DMS153 treated with DMSO at 0.1 percent for 48 hours (cell line): ENCODE measurements around the gene SH2D3A.
"Not testable (repeated sequence)": the region's sequence is repeated elsewhere in the genome, so short reads cannot be mapped to it uniquely, and the experiment has no call there.

ENCODE experiments used
- DNase-seq: peaks from one replicate; lab custom pipeline; 2025; ENCODE audit not compliant: unreplicated experiment; lab: John Stamatoyannopoulos, UW

The SH2D3A gene

GRCh38 chr19:6762253-6762797 is 4.9 kb downstream of the SH2D3A start:
- not testable (repeated sequence) for DNase-seq

- no peak for DNase-seq
Measured at GRCh38 chr19:6761053-6761676, 6.1 kb downstream of the SH2D3A start.

DNA sequence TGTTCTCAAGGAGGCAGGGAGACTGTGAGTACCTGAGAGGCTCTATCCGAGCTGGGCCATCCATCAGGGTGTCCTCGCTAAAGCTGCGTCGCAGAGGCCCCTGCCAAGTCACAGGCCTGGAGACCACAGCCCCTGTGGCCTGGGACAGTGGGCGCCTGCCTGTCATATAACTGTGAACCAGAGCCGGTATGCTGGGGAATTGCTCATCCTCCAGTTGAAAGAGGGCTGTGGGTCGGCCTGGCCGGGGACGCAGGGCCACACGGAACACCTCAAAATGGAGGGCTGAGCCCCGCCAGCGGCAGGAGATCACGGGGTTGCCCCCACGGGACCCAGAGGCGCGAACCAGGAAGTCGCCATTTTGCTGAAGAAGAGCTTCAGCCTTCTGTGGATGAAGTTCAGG is 6.6 kb downstream of the SH2D3A start:
- DNase-seq = no peak

DNA sequence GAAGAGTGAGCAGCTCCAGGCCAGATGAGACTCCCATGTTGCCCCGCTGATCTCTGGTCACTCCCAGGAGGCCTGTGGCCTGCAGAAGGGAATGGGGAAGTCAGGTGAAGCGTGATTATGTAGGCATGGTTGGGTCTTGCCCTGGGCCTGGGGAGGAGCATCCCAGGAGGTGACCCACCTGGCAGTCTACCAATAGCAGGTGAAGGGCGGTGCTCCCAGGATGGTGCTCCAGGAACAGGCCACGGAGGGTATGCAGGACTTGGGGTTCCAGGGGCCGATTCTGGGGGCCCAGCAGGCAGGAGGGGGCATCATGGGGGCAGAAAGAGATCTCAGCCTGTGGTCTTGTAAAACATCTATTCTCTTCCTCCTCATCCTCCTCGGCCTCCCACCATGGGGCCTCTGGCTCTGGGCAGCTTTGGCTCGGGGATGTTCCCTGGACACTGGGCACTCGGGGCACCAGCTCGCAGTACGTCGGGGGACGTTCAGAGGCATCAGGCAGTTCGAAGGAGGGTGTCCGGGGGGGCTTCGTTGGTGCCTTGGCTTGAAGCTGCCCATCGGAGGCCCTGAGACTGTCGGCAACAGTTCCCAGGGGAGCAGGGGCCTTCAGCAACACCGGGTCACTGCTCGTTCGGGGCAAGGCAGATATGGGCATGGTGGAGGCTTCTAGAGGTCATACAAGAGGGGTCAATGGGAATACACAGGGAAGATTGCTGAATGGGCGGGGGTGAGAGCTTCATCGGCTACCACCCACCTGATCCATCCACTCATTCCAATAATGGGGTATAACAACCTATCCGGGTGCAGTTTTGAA is 12.4 kb downstream of the SH2D3A start:
- no peak for DNase-seq

DNA sequence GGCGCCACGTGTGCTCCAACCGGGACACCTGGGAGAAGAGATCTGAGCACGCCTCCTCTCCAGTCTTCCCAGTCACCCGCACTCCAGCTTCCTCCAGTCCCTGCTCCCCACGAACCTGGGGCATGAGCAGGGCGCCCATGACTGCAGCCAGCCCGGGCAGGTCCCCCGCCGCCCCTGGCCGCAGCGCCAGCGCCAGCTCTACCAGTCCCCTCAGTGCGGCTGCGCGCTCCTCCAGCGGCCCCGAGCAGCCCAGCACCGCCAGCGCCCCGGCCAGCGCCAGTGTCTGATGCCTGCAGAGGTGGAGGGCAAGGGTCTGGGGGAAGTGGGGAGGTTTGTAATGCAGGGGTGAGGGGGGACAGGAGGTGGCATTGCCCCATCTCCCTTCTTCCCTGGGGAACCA is 13.1 kb downstream of the SH2D3A start:
- no peak for DNase-seq

DNA sequence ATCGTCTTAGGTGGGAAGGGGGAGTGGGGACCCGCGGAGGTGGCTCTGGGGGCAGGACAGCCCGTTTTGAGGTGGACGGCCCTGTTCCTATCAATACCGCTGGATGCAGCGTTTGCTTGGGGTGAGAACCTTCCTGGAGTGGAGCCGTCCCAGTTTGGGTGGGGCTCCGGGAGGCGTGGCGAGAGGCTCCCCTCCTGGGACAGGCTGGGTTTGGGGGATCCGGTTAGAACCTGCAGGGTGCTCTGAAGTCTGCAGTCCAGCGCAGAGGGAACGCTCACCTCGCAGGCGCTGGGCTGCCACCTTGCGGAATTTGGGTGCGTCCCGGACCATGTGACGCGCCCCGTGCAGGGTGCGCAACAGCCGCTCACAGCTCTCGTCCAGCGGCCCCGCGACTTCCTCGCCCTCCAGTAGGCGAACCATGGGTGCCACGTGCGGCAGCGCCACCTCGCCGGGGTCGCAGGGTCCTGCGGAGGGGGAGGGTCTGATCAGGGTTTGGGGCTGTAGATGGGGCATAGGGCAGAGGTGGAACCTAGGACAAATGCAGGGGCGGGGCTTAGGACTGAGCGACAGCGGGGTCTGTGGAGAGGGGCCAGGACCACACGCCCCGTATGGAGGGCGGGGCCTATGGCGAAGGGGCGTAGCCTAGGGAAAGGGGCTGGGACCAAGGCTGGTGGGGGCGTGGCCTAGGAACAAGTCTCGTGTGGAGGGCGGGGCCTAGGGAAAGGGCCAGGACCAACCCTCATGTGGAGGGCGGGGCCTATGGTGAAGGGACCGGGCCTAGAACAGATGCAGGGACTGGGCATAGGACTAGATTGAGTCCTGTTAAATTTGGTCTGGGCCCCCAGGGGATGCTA is 13.8 kb downstream of the SH2D3A start:
- no peak for DNase-seq

DNA sequence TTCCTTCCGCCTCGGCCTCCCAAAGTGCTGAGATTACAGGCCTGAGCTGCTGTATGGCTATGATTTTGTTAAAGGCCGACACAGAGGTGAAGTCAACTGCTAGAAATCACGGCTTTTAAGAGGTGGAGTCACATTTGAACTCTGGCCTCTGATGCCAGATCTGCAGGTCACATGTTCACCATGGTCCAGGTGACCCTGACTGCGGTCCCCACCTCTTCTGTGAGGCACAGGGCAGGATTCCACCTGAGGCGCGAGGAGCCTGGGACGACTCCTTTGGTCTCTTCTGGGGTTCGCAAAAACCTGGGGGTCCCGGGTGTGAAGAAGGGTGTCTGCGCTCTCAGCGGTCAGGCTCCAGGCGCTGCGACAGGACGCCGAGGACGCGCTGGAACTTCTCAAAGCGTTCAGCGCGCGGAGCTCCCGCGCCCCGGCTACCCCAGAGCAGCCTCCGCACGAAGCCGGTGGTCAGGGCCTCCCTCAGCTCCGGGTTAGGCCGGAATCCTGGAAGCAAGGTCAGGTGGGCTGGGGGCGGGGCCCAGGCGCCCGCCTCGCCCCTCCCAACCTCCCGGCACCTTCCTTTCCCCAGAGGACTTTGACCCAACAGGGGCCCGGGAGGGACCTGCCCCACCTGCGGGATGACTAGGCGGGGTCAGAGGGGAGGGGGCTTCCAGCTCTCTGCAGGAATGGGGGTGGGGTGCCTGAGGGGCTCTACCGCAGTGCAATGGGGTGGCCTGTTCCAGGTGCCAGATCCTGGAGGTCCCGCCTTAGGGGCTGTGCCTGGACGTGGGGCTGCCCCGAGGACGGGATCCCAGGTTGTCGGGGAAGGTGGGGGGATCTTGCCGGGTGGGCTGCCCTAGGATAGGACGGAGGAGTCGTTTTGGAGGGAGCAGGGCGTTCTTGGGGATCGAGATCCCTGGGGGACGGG is 14.7 kb downstream of the SH2D3A start:
- no peak for DNase-seq

DNA sequence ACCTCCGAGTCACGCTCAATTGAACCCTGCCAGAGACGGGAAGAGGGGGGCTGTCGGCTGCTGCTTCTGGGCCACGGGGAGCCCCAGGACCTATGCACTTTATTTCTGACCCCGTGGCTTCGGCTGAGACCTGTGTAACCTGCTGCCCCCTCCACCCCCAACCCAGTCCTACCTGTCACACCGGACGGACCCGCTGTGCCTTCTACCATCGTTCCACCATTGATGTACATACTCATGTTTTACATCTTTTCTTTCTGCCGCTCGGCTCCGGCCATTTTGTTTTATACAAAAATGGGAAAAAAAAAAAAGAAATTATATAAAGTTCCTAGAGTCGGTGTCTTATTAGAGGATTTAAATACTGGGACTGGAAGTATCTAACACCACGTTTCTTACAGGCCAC is 16.0 kb downstream of the SH2D3A start:
- no peak for DNase-seq

DNA sequence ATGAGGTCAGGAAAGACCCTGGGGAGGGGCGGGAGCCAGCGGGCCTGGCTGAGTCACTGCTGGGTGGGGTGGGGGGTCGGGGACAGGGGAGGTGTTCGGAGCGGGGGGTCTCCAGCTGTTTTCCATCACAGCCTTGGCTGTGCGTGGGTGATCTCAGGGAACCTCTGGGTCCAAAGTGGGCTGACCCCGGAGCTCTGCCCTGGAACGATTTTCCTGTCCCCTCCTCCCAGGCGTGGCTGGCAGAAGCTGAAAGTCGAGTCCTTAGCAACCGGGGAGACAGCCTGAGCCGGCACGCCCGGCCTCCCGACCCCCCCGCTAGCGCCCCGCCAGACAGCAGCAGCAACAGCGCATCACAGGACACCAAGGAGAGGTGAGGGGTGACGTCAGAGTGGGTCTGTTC is 17.2 kb downstream of the SH2D3A start:
- no peak for DNase-seq

- DNase-seq = not testable (repeated sequence)
Measured at GRCh38 chr19:6748543-6748942, 18.7 kb downstream of the SH2D3A start.

- no peak for DNase-seq
Measured at GRCh38 chr19:6745965-6746364, 21.3 kb downstream of the SH2D3A start.

DNA sequence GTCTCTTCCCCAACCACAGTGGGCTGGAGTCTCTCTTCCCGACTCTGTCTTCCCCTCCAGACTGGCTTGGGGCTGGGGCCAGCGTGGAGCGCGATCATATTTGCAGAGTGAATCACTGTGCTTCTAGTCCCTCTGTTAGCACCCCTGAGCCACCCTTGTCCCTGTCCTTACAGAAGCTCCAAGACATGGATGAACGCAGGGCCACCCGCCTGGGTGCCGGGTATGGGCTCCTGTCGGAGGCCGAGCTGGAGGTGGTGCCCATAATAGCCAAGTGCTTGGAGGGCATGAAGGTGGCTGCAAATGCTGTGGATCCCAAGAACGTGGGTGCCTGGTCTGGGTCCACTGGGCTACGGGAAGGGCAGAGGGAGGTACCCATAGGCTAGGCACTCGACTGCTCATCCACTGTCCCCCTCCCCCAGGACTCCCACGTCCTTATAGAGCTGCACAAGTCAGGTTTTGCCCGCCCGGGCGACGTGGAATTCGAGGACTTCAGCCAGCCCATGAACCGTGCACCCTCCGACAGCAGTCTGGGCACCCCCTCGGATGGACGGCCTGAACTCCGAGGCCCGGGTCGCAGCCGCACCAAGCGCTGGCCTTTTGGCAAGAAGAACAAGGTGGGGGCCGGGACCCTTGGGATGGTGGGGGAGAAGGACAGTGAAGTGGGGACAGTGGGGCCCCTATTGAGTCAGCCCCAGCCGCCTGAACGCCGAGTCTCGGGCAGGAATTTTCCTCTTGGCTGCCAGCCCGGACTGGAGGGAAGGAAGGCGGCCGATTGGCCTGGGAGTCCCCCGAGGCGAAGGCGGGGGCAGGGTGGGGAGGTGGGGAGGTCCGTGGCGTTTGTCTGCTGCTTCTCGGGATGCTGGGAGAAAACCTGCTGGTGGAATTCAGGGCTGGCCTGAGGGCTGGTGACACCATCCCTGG is 22.6 kb downstream of the SH2D3A start:
- DNase-seq = peak; percentile 63

GRCh38 chr19:6743714-6744380 is 23.4 kb downstream of the SH2D3A start:
- no peak for DNase-seq

DNA sequence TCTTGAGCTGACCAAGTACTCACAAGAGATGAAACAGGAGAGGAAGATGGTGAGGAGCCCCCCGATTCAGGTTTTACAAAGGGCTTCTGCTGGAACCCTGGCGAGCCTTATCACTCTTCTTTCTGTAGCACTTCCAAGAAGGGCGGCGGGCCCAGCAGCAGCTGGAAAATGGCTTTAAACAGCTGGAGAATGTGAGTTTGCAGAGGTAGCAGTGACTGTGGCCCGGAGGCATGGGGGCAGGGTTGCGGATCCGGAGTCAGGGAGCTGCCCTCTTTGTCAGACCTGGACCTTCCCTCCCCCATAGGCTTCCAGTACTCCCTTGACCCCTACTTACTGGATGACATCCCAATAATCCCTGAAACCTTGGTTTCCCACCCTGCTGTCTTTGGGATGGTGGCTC is 24.2 kb downstream of the SH2D3A start:
- DNase-seq = no peak

- peak; percentile 56 for DNase-seq
Measured at GRCh38 chr19:6740589-6741343, 26.5 kb downstream of the SH2D3A start.

GRCh38 chr19:6739883-6740588 is 27.2 kb downstream of the SH2D3A start:
- no peak for DNase-seq

GRCh38 chr19:6739390-6739882 is 27.8 kb downstream of the SH2D3A start, which contains the start of gene TRIP10:
Gene TRIP10 (plus strand): TSS chr19:6739680. CDS start chr19:6739762, 82 bp downstream.
- DNase-seq = peak; percentile 86
